K562 (cell line): ENCODE measurements around the gene ETV2. TPM values are rescaled to one million over a fixed set of nuclear protein-coding genes. Genes with fewer than 3 reads are reported as not detected.

Experiments used
- KHSRP ChIP-seq: fragments of 450-650 bp; IDR thresholded peaks from 2 replicates; pipeline ENCODE4 v1.6.1; 2017
- MAFG ChIP-seq: fragments of 450-650 bp; conservative IDR thresholded peaks from 2 replicates; pipeline ENCODE4 v1.6.1; 2016; ENCODE audit warnings: missing genetic modification characterization, missing compliant biosample characterization
- NUFIP1 ChIP-seq: fragments of 450-650 bp; IDR thresholded peaks from 2 replicates; pipeline ENCODE4 v1.6.1; 2018; ENCODE audit not compliant: partially characterized antibody
- PHF20 ChIP-seq: fragments of 450-650 bp; IDR thresholded peaks from 2 replicates; pipeline ENCODE4 v1.6.1; 2018; ENCODE audit not compliant: partially characterized antibody
- POLR2H ChIP-seq: IDR thresholded peaks from 2 replicates; pipeline ENCODE4 v1.6.1; 2016; ENCODE audit warnings: missing genetic modification characterization, low read depth, mild to moderate bottlenecking, control low read depth, missing compliant biosample characterization, moderate library complexity
- TEAD2 ChIP-seq: fragments of 450-650 bp; IDR thresholded peaks from 2 replicates; pipeline ENCODE4 v1.6.1; 2016; ENCODE audit warnings: missing genetic modification characterization, control low read depth, missing compliant biosample characterization
- ZFPM2 ChIP-seq: fragments of 250-450 bp; sonication (Bioruptor Pico); IDR thresholded peaks from 2 replicates; pipeline ENCODE4 v1.5.1; 2022; ENCODE audit warnings: mild to moderate bottlenecking
- ZKSCAN8 ChIP-seq: fragments of 200-800 bp; sonication (Bioruptor generic); IDR thresholded peaks from 2 replicates; pipeline ENCODE4 v1.6.1; 2016; ENCODE audit warnings: missing genetic modification characterization, missing compliant biosample characterization
- ZNF165 ChIP-seq: fragments of 250-450 bp; sonication (Bioruptor Pico); IDR thresholded peaks from 2 replicates; pipeline ENCODE4 v1.4.0; 2020; ENCODE audit warnings: borderline replicate concordance
- ZNF23 ChIP-seq: fragments of 250-450 bp; sonication (Bioruptor Pico); IDR thresholded peaks from 2 replicates; pipeline ENCODE4 v1.4.0; 2020; ENCODE audit warnings: mild to moderate bottlenecking
- polyA plus RNA-seq, 8 experiments: library from polyadenylated mRNA; depleted of rRNA in 4 of 8; stranded (reverse) in 5 of 8; unstranded in 3 of 8; fragments of >200 nt; fragmentation: Nextera tagmentation in 2 of 8; fragmentation: Illumina TruSeq in 1 of 8; extraction: Ambion mirVana in 2 of 8; extraction: Trizol in 1 of 8; gene quantifications; 2 replicates each; pipeline versions ENCODE4 v1.2.1 to v1.2.3, GENCODE V29; 2011 to 2014; ENCODE audit warnings: inconsistent platforms in 1 of 8, missing spikeins in 1 of 8
- total RNA-seq, 7 experiments: library from RNA; depleted of rRNA in 6 of 7; stranded (reverse); fragments of >200 nt in 6 of 7; fragmentation: Illumina TruSeq in 2 of 7; extraction: Trizol in 2 of 7; gene quantifications; 2 replicates each; pipeline versions ENCODE4 v1.2.1 to v1.2.3, GENCODE V29; 2011 to 2021; ENCODE audit warnings: low replicate concordance in 1 of 7
- TF ChIP-seq, protein P1 (sequence below): fragments of 150-350 bp; conservative IDR thresholded peaks from 2 replicates; pipeline ENCODE4 v1.6.1; 2014; ENCODE audit warnings: low read length
- TF ChIP-seq, protein P2 (sequence below): fragments of 200-400 bp; formaldehyde crosslinking; IDR thresholded peaks from 2 replicates; pipeline ENCODE4 v1.6.1; 2017; ENCODE audit warnings: mild to moderate bottlenecking, low read depth, low read length, moderate library complexity
- TF ChIP-seq, protein P3 (sequence below): fragments of 450-650 bp; IDR thresholded peaks from 2 replicates; pipeline ENCODE4 v1.6.1; 2016; ENCODE audit warnings: low read depth, mild to moderate bottlenecking, moderate library complexity
- TF ChIP-seq, protein P4 (sequence below): sonication (generic); formaldehyde crosslinking; IDR thresholded peaks from 2 replicates; pipeline ENCODE4 v1.8.0; 2022; ENCODE audit warnings: mild to moderate bottlenecking, missing genetic modification reagents, borderline replicate concordance
- TF ChIP-seq, protein P5 (sequence below): fragments of 250-450 bp; sonication (Bioruptor Pico); IDR thresholded peaks from 2 replicates; pipeline ENCODE4 v1.4.0; 2020

The ETV2 gene
- total and polyA plus RNA-seq, 9 of the 15 experiments (the other 6 are each of a cell fraction or from before 2014, with no cell fraction given) = 0.11 to 3.7 (median 0.55) TPM

DNA sequence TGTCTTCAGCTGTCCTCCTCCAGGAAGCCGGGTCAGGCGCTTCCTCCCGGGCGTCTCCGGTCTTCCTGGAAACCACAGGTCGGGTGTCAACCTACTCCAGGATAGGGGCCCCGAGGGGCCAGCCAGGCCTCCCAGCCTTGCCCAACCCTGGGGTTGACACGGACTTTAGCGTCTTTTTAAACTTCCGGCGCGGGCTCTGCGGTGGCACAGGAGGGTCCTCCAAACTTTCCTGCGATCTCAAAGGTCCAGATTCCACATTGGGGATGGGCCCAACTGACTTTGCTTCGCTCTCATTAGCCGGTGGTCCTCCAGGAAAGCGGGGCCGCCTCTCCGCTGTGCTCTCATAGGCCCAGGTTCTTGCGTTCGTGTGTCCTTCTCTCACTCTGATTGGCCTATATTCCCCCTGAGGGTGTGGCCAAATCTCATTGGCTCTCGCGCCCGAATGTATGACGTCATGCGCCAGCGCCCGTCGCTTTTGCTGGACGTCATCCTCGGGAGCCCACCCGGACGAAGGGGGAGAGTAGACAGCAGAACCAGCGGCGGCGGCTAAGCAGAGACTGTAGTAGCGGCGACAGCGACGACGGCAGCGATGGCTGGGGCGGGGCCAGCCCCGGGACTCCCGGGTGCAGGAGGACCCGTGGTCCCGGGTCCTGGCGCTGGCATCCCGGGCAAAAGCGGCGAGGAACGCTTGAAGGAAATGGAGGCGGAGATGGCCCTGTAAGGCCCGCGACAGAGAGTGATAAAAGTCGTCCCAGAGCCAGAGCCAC is 12.8 kb upstream of the ETV2 start, which contains the start of gene RBM42 (continued):
- TF ChIP-seq, protein P1, sequence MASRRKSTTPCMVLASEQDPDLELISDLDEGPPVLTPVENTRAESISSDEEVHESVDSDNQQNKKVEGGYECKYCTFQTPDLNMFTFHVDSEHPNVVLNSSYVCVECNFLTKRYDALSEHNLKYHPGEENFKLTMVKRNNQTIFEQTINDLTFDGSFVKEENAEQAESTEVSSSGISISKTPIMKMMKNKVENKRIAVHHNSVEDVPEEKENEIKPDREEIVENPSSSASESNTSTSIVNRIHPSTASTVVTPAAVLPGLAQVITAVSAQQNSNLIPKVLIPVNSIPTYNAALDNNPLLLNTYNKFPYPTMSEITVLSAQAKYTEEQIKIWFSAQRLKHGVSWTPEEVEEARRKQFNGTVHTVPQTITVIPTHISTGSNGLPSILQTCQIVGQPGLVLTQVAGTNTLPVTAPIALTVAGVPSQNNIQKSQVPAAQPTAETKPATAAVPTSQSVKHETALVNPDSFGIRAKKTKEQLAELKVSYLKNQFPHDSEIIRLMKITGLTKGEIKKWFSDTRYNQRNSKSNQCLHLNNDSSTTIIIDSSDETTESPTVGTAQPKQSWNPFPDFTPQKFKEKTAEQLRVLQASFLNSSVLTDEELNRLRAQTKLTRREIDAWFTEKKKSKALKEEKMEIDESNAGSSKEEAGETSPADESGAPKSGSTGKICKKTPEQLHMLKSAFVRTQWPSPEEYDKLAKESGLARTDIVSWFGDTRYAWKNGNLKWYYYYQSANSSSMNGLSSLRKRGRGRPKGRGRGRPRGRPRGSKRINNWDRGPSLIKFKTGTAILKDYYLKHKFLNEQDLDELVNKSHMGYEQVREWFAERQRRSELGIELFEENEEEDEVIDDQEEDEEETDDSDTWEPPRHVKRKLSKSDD = peak; percentile 89
- no peak for TF ChIP-seq ZKSCAN8 (CRISPR knock-in tag)
- TF ChIP-seq ZFPM2 (CRISPR knock-in tag) = 0 out of 2 replicates have a peak, but pooled peaks have one; percentile 25
- peak; percentile 100 for TF ChIP-seq KHSRP
- no peak for TF ChIP-seq ZNF23 (CRISPR knock-in tag)
- TF ChIP-seq POLR2H = peak; percentile 86
- TF ChIP-seq, protein P2, sequence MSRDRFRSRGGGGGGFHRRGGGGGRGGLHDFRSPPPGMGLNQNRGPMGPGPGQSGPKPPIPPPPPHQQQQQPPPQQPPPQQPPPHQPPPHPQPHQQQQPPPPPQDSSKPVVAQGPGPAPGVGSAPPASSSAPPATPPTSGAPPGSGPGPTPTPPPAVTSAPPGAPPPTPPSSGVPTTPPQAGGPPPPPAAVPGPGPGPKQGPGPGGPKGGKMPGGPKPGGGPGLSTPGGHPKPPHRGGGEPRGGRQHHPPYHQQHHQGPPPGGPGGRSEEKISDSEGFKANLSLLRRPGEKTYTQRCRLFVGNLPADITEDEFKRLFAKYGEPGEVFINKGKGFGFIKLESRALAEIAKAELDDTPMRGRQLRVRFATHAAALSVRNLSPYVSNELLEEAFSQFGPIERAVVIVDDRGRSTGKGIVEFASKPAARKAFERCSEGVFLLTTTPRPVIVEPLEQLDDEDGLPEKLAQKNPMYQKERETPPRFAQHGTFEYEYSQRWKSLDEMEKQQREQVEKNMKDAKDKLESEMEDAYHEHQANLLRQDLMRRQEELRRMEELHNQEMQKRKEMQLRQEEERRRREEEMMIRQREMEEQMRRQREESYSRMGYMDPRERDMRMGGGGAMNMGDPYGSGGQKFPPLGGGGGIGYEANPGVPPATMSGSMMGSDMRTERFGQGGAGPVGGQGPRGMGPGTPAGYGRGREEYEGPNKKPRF = no peak
- TF ChIP-seq, protein P3, sequence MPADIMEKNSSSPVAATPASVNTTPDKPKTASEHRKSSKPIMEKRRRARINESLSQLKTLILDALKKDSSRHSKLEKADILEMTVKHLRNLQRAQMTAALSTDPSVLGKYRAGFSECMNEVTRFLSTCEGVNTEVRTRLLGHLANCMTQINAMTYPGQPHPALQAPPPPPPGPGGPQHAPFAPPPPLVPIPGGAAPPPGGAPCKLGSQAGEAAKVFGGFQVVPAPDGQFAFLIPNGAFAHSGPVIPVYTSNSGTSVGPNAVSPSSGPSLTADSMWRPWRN = no peak
- TF ChIP-seq, protein P4, sequence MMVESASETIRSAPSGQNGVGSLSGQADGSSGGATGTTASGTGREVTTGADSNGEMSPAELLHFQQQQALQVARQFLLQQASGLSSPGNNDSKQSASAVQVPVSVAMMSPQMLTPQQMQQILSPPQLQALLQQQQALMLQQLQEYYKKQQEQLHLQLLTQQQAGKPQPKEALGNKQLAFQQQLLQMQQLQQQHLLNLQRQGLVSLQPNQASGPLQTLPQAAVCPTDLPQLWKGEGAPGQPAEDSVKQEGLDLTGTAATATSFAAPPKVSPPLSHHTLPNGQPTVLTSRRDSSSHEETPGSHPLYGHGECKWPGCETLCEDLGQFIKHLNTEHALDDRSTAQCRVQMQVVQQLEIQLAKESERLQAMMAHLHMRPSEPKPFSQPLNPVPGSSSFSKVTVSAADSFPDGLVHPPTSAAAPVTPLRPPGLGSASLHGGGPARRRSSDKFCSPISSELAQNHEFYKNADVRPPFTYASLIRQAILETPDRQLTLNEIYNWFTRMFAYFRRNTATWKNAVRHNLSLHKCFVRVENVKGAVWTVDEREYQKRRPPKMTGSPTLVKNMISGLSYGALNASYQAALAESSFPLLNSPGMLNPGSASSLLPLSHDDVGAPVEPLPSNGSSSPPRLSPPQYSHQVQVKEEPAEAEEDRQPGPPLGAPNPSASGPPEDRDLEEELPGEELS = peak; percentile 58; the same call in 1 of the 2 replicates
- TF ChIP-seq NUFIP1 = no peak
- no peak for TF ChIP-seq ZNF165 (CRISPR knock-in tag)
- peak; percentile 100 for TF ChIP-seq PHF20
- TF ChIP-seq TEAD2 (tag) = no peak
- TF ChIP-seq MAFG (tag) = no peak
- TF ChIP-seq, protein P5, sequence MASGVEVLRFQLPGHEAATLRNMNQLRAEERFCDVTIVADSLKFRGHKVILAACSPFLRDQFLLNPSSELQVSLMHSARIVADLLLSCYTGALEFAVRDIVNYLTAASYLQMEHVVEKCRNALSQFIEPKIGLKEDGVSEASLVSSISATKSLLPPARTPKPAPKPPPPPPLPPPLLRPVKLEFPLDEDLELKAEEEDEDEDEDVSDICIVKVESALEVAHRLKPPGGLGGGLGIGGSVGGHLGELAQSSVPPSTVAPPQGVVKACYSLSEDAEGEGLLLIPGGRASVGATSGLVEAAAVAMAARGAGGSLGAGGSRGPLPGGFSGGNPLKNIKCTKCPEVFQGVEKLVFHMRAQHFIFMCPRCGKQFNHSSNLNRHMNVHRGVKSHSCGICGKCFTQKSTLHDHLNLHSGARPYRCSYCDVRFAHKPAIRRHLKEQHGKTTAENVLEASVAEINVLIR = peak; percentile 100
